Neuronal stem cell (in vitro differentiated cells): ENCODE results near the gene RNF224.

ENCODE experiments used
- DNase-seq: peaks from one replicate; pipeline ENCODE4 v3.0.0-alpha.2; 2013; ENCODE audit warnings: low spot score
- H2AFZ ChIP-seq: one replicate; pipeline ENCODE4 v1.6.1; 2013; ENCODE audit warnings: mild to moderate bottlenecking, low read length, inconsistent platforms
- H2AK5ac ChIP-seq: 2 replicates; pipeline ENCODE4 v1.6.1; 2013; ENCODE audit warnings: low read depth, mild to moderate bottlenecking, inconsistent platforms, low read length, moderate library complexity, mixed read lengths
- H2BK120ac ChIP-seq: 2 replicates; pipeline ENCODE4 v1.6.1; 2013; ENCODE audit warnings: low read depth, mild to moderate bottlenecking, inconsistent platforms, low read length, moderate library complexity, mixed read lengths
- H2BK12ac ChIP-seq: one replicate; pipeline ENCODE4 v1.6.1; 2013; ENCODE audit warnings: low read length, inconsistent platforms
- H2BK15ac ChIP-seq: 2 replicates; pipeline ENCODE4 v1.6.1; 2013; ENCODE audit warnings: mild to moderate bottlenecking, low read length, inconsistent platforms, mixed read lengths
- H2BK5ac ChIP-seq: one replicate; pipeline ENCODE4 v1.6.1; 2013; ENCODE audit warnings: inconsistent platforms, mild to moderate bottlenecking, low read length, moderate library complexity
- H3K14ac ChIP-seq: one replicate; pipeline ENCODE4 v1.6.1; 2013; ENCODE audit warnings: low read length, inconsistent platforms
- H3K18ac ChIP-seq: 2 replicates; pipeline ENCODE4 v1.6.1; 2013; ENCODE audit warnings: low read length, inconsistent platforms
- H3K23ac ChIP-seq: 2 replicates; pipeline ENCODE4 v1.6.1; 2013; ENCODE audit warnings: low read depth, mild to moderate bottlenecking, mixed read lengths, low read length, inconsistent platforms; ENCODE audit not compliant: poor library complexity
- H3K27ac ChIP-seq: replicated peaks from 3 replicates; pipeline ENCODE4 v1.5.1; 2013; ENCODE audit warnings: low read length, inconsistent platforms
- H3K27me3 ChIP-seq, 3 experiments: 2 replicates each; pipeline ENCODE4 v1.6.1; 2013; ENCODE audit warnings: low read length in 3 of 3, mild to moderate bottlenecking in 2 of 3, inconsistent platforms in 1 of 3, low read depth in 1 of 3, mixed read lengths in 1 of 3, moderate library complexity in 1 of 3; ENCODE audit not compliant: control insufficient read depth in 3 of 3, insufficient read depth in 3 of 3
- H3K36me3 ChIP-seq, 2 donors: replicated peaks in 1 of 2; 2 replicates each; pipeline ENCODE4 v1.6.1; 2013; ENCODE audit warnings: low read length in 2 of 2; ENCODE audit not compliant: control insufficient read depth in 2 of 2, insufficient read depth in 2 of 2
- H3K4ac ChIP-seq: 2 replicates; pipeline ENCODE4 v1.6.1; 2013; ENCODE audit warnings: inconsistent platforms, mild to moderate bottlenecking, low read length, moderate library complexity
- H3K4me1 ChIP-seq, 2 donors: 1 replicate in 1 of 2; 2 replicates in 1 of 2; pipeline ENCODE4 v1.6.1; 2013; ENCODE audit warnings: low read length in 2 of 2, low read depth in 1 of 2; ENCODE audit not compliant: control insufficient read depth in 2 of 2, insufficient read depth in 1 of 2
- H3K4me2 ChIP-seq: one replicate; pipeline ENCODE4 v1.6.1; 2013; ENCODE audit warnings: mild to moderate bottlenecking, low read length, inconsistent platforms; ENCODE audit not compliant: insufficient read depth, poor library complexity, severe bottlenecking
- H3K4me3 ChIP-seq, 2 donors: 2 replicates each; pipeline ENCODE4 v1.5.1; 2013; ENCODE audit warnings: low read length in 2 of 2, mild to moderate bottlenecking in 2 of 2, inconsistent platforms in 1 of 2, moderate library complexity in 1 of 2
- H3K79me1 ChIP-seq: one replicate; pipeline ENCODE4 v1.6.1; 2013; ENCODE audit warnings: low read depth, mild to moderate bottlenecking, inconsistent platforms, low read length, moderate library complexity
- H3K9ac ChIP-seq: one replicate; pipeline ENCODE4 v1.6.1; 2013; ENCODE audit warnings: mild to moderate bottlenecking, low read depth, low read length, inconsistent platforms; ENCODE audit not compliant: poor library complexity
- H3K9me3 ChIP-seq, 2 donors: replicated peaks in 1 of 2; 2 replicates each; pipeline versions ENCODE3 to v1.6.1; 2013; ENCODE audit warnings: low read length in 2 of 2, mild to moderate bottlenecking in 2 of 2, inconsistent platforms in 1 of 2, low read depth in 1 of 2, mixed read lengths in 1 of 2, moderate library complexity in 1 of 2; ENCODE audit not compliant: control insufficient read depth in 2 of 2, insufficient read depth in 1 of 2
- H4K8ac ChIP-seq: one replicate; pipeline ENCODE4 v1.6.1; 2013; ENCODE audit warnings: low read depth, mild to moderate bottlenecking, inconsistent platforms, low read length, moderate library complexity
- H4K91ac ChIP-seq: one replicate; pipeline ENCODE4 v1.6.1; 2013; ENCODE audit warnings: low read length, low read depth, mild to moderate bottlenecking, inconsistent platforms; ENCODE audit not compliant: poor library complexity
- WGBS, 2 donors: extraction: QIAGEN DNeasy Blood & Tissue Kit; methylation state at CpG; one replicate each; pipeline ENCODE4 v1.1.7; 2013; ENCODE audit warnings: missing lambda C conversion rate in 2 of 2, mixed read lengths in 1 of 2; ENCODE audit not compliant: insufficient read length in 2 of 2, insufficient replicate concordance in 1 of 2; ENCODE audit errors: extremely low coverage in 2 of 2; 5-methylcytosine and 5-hydroxymethylcytosine counted together

The RNF224 gene

DNA sequence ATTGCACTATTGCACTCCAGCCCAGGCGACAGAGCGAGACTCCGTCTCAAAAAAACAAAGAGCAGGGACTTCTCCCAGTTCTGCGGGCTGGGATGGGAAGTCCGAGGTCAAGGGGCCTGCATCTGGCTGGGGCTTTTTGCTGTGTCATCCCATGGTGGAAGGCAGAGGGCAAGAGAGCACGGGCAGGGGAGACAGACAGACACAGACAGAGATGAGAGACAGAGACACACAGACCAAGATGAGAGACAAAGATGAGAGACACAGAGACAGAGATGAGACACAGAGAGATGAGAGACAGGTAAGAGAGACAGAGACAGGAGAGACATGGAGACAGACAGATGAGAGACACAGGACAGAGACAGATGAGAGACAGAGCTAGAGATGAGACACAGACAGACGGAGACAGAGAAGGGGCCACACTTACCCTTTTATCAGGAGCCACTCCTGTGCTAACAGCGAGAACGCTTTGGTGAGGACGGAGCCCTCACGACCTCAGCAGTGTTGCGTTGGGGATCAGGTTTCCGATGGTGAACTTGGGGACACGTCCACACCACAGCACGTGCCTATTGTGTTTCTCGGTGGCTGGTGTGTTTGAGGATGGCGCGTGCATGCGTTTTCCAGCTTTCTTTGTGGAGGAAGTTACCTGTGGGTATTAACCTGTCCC lies 41.4 kb downstream of the RNF224 start:
- Histone ChIP-seq H3K9ac (no peak overlapping the region), H3K27ac (no peak overlapping the region), H4K8ac (no peak overlapping the region), H3K18ac (no peak overlapping the region), H3K9me3 (no peaks in the 10 kb centered on the region), H3K4me2 (no peak overlapping the region), H2BK12ac (no peak overlapping the region), H3K27me3 (no peaks in the 10 kb centered on the region), H3K79me1 (peaks cover 8% of the 10 kb centered on the region), H2BK15ac (no peak overlapping the region), H3K36me3 (peaks cover 43 to 90% of the 10 kb centered on the region in 2 donors), H3K4me1 (no peaks in the 10 kb centered on the region), H4K91ac (no peak overlapping the region), H2BK120ac (no peak overlapping the region), H3K4ac (no peak overlapping the region), H3K4me3 (no peak overlapping the region), H3K23ac (no peak overlapping the region), H3K14ac (no peak overlapping the region), H2BK5ac (no peak overlapping the region), H2AK5ac (no peak overlapping the region), H2AFZ (no peak overlapping the region)
- no peak for DNase-seq
- no CpG with 5 or more reads among the region's 19 CpGs for WGBS, 2 donors

DNA sequence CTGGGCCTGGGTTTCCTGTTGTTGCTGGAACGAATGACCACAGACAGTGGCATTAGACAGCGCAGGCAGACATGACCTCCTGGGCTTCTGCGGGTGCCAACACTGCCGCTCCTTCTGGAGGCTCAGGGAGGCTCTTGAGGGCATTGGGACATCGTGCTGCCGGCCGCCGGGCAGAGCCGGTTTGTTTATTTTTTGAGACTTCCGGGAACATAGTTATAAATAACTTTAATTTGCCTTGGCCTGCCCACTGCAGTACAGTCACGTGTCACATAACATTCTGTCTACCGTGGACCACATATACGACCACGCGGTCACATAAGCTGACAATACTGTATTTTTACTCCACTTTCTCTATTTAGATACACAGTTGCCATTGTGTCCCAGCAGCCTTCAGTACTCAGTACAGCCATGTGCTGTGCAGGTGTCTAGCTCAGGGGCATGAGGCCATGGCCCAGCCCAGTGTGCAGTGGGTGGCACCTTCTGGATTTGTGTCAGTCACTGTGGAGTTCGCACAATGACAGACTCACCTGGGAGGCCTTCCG lies 42.0 kb downstream of the RNF224 start:
- DNase-seq, result no peak
- Histone ChIP-seq H4K8ac (no peak overlapping the region), H3K79me1 (peaks cover 8% of the 10 kb centered on the region), H3K4ac (no peak overlapping the region), H2BK15ac (no peak overlapping the region), H4K91ac (no peak overlapping the region), H3K9ac (no peak overlapping the region), H2AK5ac (no peak overlapping the region), H3K23ac (no peak overlapping the region), H2AFZ (no peak overlapping the region), H3K14ac (no peak overlapping the region), H2BK120ac (no peak overlapping the region), H3K4me2 (no peak overlapping the region), H3K27me3 (no peaks in the 10 kb centered on the region), H3K18ac (no peak overlapping the region), H2BK12ac (no peak overlapping the region), H3K4me3 (no peak overlapping the region), H3K9me3 (no peaks in the 10 kb centered on the region), H3K4me1 (no peaks in the 10 kb centered on the region), H2BK5ac (no peak overlapping the region), H3K36me3 (peaks cover 41 to 89% of the 10 kb centered on the region in 2 donors), H3K27ac (no peak overlapping the region)
- WGBS, 2 donors, result no CpG with 5 or more reads among the region's 17 CpGs

DNA sequence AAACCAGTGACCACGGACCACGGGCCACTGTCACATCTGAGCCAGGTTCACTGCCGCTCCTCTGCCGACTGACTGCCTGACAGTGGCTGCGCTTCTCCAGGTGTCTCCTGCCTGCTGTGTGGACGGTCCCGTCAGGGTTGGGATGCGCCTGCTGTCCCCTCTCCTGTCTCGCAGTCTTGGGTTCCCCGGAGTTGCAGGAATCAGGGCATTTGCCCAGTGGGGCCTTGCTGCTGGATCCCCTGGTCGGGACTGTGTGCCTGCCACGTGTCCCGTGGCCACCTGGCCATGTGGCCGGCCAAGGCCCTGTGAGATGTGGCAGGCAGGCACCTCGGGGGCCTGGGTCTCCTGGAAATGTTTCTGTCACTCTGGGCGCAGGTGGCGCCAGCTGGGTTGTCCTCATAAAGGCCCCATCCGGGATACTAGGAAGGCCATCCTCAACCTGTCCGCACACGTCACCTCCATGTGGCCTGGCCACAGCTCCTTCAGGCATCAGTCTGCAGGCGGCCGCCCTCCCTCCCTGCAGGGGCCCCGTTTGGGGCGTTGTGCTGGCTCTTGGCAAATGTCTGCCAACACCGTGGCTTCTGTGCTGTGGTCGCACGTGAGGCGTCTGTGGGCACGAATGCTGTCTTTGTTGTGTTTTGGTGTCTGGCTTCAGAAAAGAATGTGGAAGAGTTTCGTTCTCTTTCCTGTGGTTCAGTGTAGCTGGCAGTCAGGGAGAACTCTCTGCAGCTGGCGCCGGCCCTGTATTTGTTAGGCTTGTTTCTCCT lies 43.8 kb downstream of the RNF224 start:
- no peak overlapping the region for H2AK5ac ChIP-seq
- H4K91ac ChIP-seq, result no peak overlapping the region
- H3K27me3 ChIP-seq, result no peaks in the 10 kb centered on the region
- no peak overlapping the region for H4K8ac ChIP-seq
- peaks cover 0 to 3% of the 10 kb centered on the region in 2 donors for H3K4me1 ChIP-seq
- no peak for DNase-seq
- no peak overlapping the region for H2BK12ac ChIP-seq
- no peak overlapping the region for H3K14ac ChIP-seq
- H2BK5ac ChIP-seq, result no peak overlapping the region
- peak overlapping the region; percentile 73 for H3K23ac ChIP-seq
- H2AFZ ChIP-seq, result no peak overlapping the region
- WGBS, 2 donors, result no CpG with 5 or more reads among the region's 32 CpGs
- H3K27ac ChIP-seq, result no peak overlapping the region
- H3K4ac ChIP-seq, result no peak overlapping the region
- H3K9me3 ChIP-seq, result no peaks in the 10 kb centered on the region
- no peak overlapping the region for H2BK15ac ChIP-seq
- H3K79me1 ChIP-seq, result peaks cover 5% of the 10 kb centered on the region
- H3K36me3 ChIP-seq, result peaks cover 34 to 72% of the 10 kb centered on the region in 2 donors
- no peak overlapping the region for H3K18ac ChIP-seq
- H2BK120ac ChIP-seq, result no peak overlapping the region
- H3K4me2 ChIP-seq, result no peak overlapping the region
- no peak overlapping the region for H3K9ac ChIP-seq
- H3K4me3 ChIP-seq, result no peak overlapping the region

DNA sequence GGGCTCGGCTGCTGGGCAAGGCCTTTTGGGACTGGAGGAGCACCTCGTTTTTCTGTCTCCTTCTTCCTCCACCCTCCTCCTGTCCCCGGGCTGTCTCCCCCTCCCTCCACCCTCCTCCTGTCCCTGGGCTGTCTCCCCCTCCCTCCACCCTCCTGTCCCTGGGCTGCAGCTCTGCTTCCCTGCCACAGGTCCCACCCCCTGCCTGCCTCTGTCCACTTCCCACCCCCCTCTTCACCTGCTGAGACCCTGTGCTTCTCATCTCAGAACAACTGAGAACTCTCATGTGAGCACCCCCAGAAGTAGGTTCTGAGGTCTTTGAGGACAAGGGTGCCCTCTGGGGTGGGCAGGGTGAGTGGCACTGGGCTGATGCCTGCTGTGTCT lies 44.4 kb downstream of the RNF224 start:
- H3K4me1 ChIP-seq, result peaks cover 2 to 7% of the 10 kb centered on the region in 2 donors
- no peak overlapping the region for H2BK120ac ChIP-seq
- peaks cover 4% of the 10 kb centered on the region for H3K79me1 ChIP-seq
- no CpG with 5 or more reads among the region's 3 CpGs for WGBS, 2 donors
- H2BK15ac ChIP-seq, result no peak overlapping the region
- no peaks in the 10 kb centered on the region for H3K9me3 ChIP-seq
- H2AK5ac ChIP-seq, result no peak overlapping the region
- peaks cover 31 to 66% of the 10 kb centered on the region in 2 donors for H3K36me3 ChIP-seq
- peak overlapping the region; percentile 11 for H3K4me2 ChIP-seq
- no peak overlapping the region for H3K4ac ChIP-seq
- H3K23ac ChIP-seq, result no peak overlapping the region
- H3K27ac ChIP-seq, result no peak overlapping the region
- DNase-seq, result no peak
- H4K91ac ChIP-seq, result no peak overlapping the region
- no peak overlapping the region for H2BK12ac ChIP-seq
- no peak overlapping the region for H3K14ac ChIP-seq
- no peak overlapping the region for H4K8ac ChIP-seq
- H2BK5ac ChIP-seq, result no peak overlapping the region
- no peak overlapping the region for H3K18ac ChIP-seq
- H3K4me3 ChIP-seq, result no peak overlapping the region
- H3K27me3 ChIP-seq, result no peaks in the 10 kb centered on the region
- H3K9ac ChIP-seq, result no peak overlapping the region
- no peak overlapping the region for H2AFZ ChIP-seq
